Measurements from ENCODE around the gene DIAPH2.

DNA sequence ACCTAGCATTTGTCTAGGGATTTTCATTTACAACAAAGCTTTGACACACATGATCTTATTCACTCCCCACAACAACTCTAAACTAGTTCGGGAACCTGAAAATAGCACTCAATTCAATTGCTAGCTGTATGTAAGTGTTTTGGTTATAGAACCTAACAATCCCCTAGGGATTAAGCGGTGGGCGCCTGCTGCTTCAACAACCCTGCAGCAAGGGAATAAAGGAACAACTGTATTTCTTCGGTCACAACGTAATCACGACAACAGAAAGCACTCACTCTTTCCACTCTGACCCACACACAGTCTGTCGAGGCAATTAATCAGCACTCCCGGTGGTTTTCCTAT lies 674 bp upstream of the DIAPH2 start:
- TF ChIP-seq, protein P1, sequence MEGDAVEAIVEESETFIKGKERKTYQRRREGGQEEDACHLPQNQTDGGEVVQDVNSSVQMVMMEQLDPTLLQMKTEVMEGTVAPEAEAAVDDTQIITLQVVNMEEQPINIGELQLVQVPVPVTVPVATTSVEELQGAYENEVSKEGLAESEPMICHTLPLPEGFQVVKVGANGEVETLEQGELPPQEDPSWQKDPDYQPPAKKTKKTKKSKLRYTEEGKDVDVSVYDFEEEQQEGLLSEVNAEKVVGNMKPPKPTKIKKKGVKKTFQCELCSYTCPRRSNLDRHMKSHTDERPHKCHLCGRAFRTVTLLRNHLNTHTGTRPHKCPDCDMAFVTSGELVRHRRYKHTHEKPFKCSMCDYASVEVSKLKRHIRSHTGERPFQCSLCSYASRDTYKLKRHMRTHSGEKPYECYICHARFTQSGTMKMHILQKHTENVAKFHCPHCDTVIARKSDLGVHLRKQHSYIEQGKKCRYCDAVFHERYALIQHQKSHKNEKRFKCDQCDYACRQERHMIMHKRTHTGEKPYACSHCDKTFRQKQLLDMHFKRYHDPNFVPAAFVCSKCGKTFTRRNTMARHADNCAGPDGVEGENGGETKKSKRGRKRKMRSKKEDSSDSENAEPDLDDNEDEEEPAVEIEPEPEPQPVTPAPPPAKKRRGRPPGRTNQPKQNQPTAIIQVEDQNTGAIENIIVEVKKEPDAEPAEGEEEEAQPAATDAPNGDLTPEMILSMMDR (IDR thresholded peaks at IDR 0.05) = no peak
- TF ChIP-seq EP300 (IDR thresholded peaks at IDR 0.05; ENCODE audit: low read depth) = no peak
- no peak for TF ChIP-seq POLR2A (IDR thresholded peaks at IDR 0.05)
- no peak for TF ChIP-seq POLR2AphosphoS5 (IDR thresholded peaks at IDR 0.05)
